Measurements from ENCODE around the gene ZCCHC14. TPM values are rescaled to one million over a fixed set of nuclear protein-coding genes. Genes with fewer than 3 reads are reported as not detected.

ZCCHC14 gene
- total and polyA plus RNA-seq, 2 of the 13 experiments (the other 11 are each of a cell fraction or from before 2014, with no cell fraction given), result 12.4 to 12.5 TPM

DNA sequence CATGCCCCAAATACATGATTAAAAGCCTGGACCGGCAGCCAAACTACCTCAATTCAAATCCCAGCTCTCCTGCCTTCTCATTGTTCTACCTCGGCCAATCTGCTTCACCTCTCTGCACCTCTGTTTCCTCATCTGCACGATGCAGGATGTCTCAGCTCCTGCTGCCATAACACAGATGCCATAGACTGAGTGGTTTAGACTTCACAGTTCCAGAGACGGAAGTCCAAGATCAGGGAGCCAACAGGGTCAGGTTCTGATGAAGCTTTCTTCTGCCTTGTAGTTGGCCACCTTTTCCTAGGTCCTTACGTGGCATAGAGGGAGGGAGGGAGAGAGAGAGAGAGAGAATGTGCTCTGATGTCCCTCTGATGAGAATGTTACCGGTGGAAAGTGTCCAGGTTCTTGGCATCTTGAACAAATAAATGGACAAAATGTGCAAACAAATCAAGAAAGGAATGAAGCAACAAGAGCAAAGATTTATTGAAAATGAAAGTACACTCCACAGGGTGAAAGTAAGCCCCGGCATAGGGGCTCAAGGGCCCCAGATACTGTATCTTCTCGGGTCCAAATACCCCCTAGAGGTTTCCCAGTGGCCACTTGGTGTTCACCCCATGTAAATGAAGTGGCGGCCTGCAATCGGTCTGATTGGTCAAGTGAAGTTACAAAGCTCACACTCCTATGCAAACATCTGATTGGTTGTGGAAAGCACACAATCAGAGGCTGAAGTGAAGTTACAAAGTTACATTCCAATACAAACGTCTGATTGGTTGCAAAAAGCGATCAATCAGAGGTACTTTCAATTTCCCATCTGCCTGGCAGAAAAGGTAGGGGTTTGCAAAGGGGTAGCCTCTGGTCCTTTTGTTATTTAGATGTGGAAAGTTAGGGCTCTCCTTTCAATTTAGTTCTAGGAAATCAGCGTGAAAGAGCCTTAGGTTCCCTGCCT is 43.3 kb upstream of the ZCCHC14 start (continued):
- TF ChIP-seq, protein P1, sequence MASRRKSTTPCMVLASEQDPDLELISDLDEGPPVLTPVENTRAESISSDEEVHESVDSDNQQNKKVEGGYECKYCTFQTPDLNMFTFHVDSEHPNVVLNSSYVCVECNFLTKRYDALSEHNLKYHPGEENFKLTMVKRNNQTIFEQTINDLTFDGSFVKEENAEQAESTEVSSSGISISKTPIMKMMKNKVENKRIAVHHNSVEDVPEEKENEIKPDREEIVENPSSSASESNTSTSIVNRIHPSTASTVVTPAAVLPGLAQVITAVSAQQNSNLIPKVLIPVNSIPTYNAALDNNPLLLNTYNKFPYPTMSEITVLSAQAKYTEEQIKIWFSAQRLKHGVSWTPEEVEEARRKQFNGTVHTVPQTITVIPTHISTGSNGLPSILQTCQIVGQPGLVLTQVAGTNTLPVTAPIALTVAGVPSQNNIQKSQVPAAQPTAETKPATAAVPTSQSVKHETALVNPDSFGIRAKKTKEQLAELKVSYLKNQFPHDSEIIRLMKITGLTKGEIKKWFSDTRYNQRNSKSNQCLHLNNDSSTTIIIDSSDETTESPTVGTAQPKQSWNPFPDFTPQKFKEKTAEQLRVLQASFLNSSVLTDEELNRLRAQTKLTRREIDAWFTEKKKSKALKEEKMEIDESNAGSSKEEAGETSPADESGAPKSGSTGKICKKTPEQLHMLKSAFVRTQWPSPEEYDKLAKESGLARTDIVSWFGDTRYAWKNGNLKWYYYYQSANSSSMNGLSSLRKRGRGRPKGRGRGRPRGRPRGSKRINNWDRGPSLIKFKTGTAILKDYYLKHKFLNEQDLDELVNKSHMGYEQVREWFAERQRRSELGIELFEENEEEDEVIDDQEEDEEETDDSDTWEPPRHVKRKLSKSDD (CRISPR knock-in tag; IDR thresholded peaks at IDR 0.05; ENCODE audit: low read depth), result no peak
- no peak for TF ChIP-seq ARNTL (CRISPR knock-in tag; IDR thresholded peaks at IDR 0.05)
- 0 out of 2 replicates have a peak, but pooled peaks have one; percentile 48 for TF ChIP-seq ELF4 (CRISPR knock-in tag; IDR thresholded peaks at IDR 0.05; ENCODE audit: borderline replicate concordance)
- TF ChIP-seq, protein P2, sequence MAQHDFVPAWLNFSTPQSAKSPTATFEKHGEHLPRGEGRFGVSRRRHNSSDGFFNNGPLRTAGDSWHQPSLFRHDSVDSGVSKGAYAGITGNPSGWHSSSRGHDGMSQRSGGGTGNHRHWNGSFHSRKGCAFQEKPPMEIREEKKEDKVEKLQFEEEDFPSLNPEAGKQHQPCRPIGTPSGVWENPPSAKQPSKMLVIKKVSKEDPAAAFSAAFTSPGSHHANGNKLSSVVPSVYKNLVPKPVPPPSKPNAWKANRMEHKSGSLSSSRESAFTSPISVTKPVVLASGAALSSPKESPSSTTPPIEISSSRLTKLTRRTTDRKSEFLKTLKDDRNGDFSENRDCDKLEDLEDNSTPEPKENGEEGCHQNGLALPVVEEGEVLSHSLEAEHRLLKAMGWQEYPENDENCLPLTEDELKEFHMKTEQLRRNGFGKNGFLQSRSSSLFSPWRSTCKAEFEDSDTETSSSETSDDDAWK (CRISPR knock-in tag; IDR thresholded peaks at IDR 0.05), result no peak
- TF ChIP-seq ZNF605 (CRISPR knock-in tag; IDR thresholded peaks at IDR 0.05), result peak; percentile 49; the same call in 1 of the 2 replicates
- TF ChIP-seq, protein P3, sequence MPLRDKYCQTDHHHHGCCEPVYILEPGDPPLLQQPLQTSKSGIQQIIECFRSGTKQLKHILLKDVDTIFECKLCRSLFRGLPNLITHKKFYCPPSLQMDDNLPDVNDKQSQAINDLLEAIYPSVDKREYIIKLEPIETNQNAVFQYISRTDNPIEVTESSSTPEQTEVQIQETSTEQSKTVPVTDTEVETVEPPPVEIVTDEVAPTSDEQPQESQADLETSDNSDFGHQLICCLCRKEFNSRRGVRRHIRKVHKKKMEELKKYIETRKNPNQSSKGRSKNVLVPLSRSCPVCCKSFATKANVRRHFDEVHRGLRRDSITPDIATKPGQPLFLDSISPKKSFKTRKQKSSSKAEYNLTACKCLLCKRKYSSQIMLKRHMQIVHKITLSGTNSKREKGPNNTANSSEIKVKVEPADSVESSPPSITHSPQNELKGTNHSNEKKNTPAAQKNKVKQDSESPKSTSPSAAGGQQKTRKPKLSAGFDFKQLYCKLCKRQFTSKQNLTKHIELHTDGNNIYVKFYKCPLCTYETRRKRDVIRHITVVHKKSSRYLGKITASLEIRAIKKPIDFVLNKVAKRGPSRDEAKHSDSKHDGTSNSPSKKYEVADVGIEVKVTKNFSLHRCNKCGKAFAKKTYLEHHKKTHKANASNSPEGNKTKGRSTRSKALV (CRISPR knock-in tag; IDR thresholded peaks at IDR 0.05), result no peak
- TF ChIP-seq, protein P4, sequence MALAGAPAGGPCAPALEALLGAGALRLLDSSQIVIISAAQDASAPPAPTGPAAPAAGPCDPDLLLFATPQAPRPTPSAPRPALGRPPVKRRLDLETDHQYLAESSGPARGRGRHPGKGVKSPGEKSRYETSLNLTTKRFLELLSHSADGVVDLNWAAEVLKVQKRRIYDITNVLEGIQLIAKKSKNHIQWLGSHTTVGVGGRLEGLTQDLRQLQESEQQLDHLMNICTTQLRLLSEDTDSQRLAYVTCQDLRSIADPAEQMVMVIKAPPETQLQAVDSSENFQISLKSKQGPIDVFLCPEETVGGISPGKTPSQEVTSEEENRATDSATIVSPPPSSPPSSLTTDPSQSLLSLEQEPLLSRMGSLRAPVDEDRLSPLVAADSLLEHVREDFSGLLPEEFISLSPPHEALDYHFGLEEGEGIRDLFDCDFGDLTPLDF (CRISPR knock-in tag; IDR thresholded peaks at IDR 0.05), result no peak
- TF ChIP-seq, protein P5, sequence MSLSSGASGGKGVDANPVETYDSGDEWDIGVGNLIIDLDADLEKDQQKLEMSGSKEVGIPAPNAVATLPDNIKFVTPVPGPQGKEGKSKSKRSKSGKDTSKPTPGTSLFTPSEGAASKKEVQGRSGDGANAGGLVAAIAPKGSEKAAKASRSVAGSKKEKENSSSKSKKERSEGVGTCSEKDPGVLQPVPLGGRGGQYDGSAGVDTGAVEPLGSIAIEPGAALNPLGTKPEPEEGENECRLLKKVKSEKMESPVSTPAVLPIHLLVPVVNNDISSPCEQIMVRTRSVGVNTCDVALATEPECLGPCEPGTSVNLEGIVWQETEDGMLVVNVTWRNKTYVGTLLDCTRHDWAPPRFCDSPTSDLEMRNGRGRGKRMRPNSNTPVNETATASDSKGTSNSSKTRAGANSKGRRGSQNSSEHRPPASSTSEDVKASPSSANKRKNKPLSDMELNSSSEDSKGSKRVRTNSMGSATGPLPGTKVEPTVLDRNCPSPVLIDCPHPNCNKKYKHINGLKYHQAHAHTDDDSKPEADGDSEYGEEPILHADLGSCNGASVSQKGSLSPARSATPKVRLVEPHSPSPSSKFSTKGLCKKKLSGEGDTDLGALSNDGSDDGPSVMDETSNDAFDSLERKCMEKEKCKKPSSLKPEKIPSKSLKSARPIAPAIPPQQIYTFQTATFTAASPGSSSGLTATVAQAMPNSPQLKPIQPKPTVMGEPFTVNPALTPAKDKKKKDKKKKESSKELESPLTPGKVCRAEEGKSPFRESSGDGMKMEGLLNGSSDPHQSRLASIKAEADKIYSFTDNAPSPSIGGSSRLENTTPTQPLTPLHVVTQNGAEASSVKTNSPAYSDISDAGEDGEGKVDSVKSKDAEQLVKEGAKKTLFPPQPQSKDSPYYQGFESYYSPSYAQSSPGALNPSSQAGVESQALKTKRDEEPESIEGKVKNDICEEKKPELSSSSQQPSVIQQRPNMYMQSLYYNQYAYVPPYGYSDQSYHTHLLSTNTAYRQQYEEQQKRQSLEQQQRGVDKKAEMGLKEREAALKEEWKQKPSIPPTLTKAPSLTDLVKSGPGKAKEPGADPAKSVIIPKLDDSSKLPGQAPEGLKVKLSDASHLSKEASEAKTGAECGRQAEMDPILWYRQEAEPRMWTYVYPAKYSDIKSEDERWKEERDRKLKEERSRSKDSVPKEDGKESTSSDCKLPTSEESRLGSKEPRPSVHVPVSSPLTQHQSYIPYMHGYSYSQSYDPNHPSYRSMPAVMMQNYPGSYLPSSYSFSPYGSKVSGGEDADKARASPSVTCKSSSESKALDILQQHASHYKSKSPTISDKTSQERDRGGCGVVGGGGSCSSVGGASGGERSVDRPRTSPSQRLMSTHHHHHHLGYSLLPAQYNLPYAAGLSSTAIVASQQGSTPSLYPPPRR (CRISPR knock-in tag; IDR thresholded peaks at IDR 0.05; ENCODE audit: borderline replicate concordance), result peak; percentile 31; the same call in 1 of the 2 replicates
- TF ChIP-seq, protein P6, sequence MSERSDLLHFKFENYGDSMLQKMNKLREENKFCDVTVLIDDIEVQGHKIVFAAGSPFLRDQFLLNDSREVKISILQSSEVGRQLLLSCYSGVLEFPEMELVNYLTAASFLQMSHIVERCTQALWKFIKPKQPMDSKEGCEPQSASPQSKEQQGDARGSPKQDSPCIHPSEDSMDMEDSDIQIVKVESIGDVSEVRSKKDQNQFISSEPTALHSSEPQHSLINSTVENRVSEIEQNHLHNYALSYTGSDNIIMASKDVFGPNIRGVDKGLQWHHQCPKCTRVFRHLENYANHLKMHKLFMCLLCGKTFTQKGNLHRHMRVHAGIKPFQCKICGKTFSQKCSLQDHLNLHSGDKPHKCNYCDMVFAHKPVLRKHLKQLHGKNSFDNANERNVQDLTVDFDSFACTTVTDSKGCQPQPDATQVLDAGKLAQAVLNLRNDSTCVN (CRISPR knock-in tag; IDR thresholded peaks at IDR 0.05; ENCODE audit: borderline replicate concordance), result no peak
- no peak for TF ChIP-seq NONO (IDR thresholded peaks at IDR 0.05)
- TF ChIP-seq NONO (CRISPR knock-in tag; conservative IDR thresholded peaks at IDR 0.05), result peak; percentile 59
- TF ChIP-seq NFKBIZ (CRISPR knock-in tag; IDR thresholded peaks at IDR 0.05), result no peak
- no peak; the same call in 1 of the 2 replicates for TF ChIP-seq STAG1 (CRISPR knock-in tag; IDR thresholded peaks at IDR 0.05)

Data from HepG2 (cell line).